ENCODE measurements around the gene BMP7.

GRCh38 chr20:57308451-57309271, 42.2 kb upstream of the BMP7 start:
- TF ChIP-seq GATA3 (IDR thresholded peaks at IDR 0.05; ENCODE audit: low read depth, low read length) = no peak
- TF ChIP-seq GATA2 (IDR thresholded peaks at IDR 0.05; ENCODE audit: low read depth, low read length) = no peak

Measured in SH-SY5Y (cell line).